H9 (cell line): Measurements from ENCODE around the gene ZNF780A. TPM values are rescaled to one million over a fixed set of nuclear protein-coding genes. Genes with fewer than 3 reads are reported as not detected.

Experiments
- DNase-seq: peaks from one replicate; pipeline ENCODE4 v3.0.0-alpha.2; 2017
- H2AFZ ChIP-seq: one replicate; pipeline ENCODE4 v1.6.1; 2013; ENCODE audit warnings: mild to moderate bottlenecking, low read length, control low read depth, moderate library complexity
- H2AK5ac ChIP-seq: 2 replicates; pipeline ENCODE4 v1.6.1; 2013; ENCODE audit warnings: low read length, control low read depth, mixed read lengths; ENCODE audit not compliant: insufficient read length
- H2BK120ac ChIP-seq: one replicate; pipeline ENCODE4 v1.6.1; 2013; ENCODE audit warnings: low read depth, mild to moderate bottlenecking, low read length, control low read depth, inconsistent platforms; ENCODE audit not compliant: poor library complexity, severe bottlenecking
- H2BK12ac ChIP-seq: 2 replicates; pipeline ENCODE4 v1.6.1; 2013; ENCODE audit warnings: low read length, control low read depth, mixed read lengths, low read depth; ENCODE audit not compliant: insufficient read length
- H2BK15ac ChIP-seq: 2 replicates; pipeline ENCODE4 v1.6.1; 2013; ENCODE audit warnings: low read depth, low read length, control low read depth
- H2BK20ac ChIP-seq: one replicate; pipeline ENCODE4 v1.6.1; 2013; ENCODE audit warnings: low read depth, mild to moderate bottlenecking, low read length, control low read depth, inconsistent platforms; ENCODE audit not compliant: poor library complexity, severe bottlenecking
- H2BK5ac ChIP-seq: 2 replicates; pipeline ENCODE4 v1.6.1; 2013; ENCODE audit warnings: low read length, control low read depth, mixed read lengths; ENCODE audit not compliant: insufficient read length
- H3K14ac ChIP-seq: 2 replicates; pipeline ENCODE4 v1.6.1; 2013; ENCODE audit warnings: low read length, control low read depth; ENCODE audit not compliant: insufficient read depth
- H3K18ac ChIP-seq: 2 replicates; pipeline ENCODE4 v1.6.1; 2013; ENCODE audit warnings: low read depth, mild to moderate bottlenecking, mixed read lengths, low read length, control low read depth; ENCODE audit not compliant: insufficient read length
- H3K23ac ChIP-seq: 2 replicates; pipeline ENCODE4 v1.6.1; 2013; ENCODE audit warnings: low read length, control low read depth, mixed read lengths, low read depth; ENCODE audit not compliant: insufficient read length
- H3K23me2 ChIP-seq: 2 replicates; pipeline ENCODE4 v1.6.1; 2013; ENCODE audit warnings: low read depth, mild to moderate bottlenecking, mixed read lengths, low read length, control low read depth; ENCODE audit not compliant: insufficient read length, poor library complexity, severe bottlenecking
- H3K27ac ChIP-seq: 2 replicates; pipeline ENCODE4 v1.5.1; 2013; ENCODE audit warnings: low read length, control low read depth, mixed read lengths, low read depth; ENCODE audit not compliant: insufficient read length
- H3K27me3 ChIP-seq: 2 replicates; pipeline ENCODE4 v1.6.1; 2013; ENCODE audit warnings: low read length, control low read depth, inconsistent platforms; ENCODE audit not compliant: insufficient read depth
- H3K4ac ChIP-seq: 2 replicates; pipeline ENCODE4 v1.6.1; 2013; ENCODE audit warnings: low read depth, mild to moderate bottlenecking, control low read depth, inconsistent platforms, low read length, moderate library complexity
- H3K4me1 ChIP-seq: 2 replicates; pipeline ENCODE4 v1.6.1; 2013; ENCODE audit warnings: low read length, control low read depth, inconsistent platforms; ENCODE audit not compliant: insufficient read depth
- H3K4me2 ChIP-seq: 2 replicates; pipeline ENCODE4 v1.6.1; 2013; ENCODE audit warnings: low read length, control low read depth, mixed read lengths; ENCODE audit not compliant: insufficient read length, insufficient read depth
- H3K56ac ChIP-seq: 2 replicates; pipeline ENCODE4 v1.6.1; 2013; ENCODE audit warnings: low read depth, mild to moderate bottlenecking, mixed read lengths, low read length, control low read depth; ENCODE audit not compliant: insufficient read length
- H3K79me1 ChIP-seq: 2 replicates; pipeline ENCODE4 v1.6.1; 2013; ENCODE audit warnings: low read depth, mild to moderate bottlenecking, moderate library complexity, low read length, control low read depth, inconsistent platforms; ENCODE audit not compliant: insufficient read depth, poor library complexity, severe bottlenecking
- H3K79me2 ChIP-seq: 2 replicates; pipeline ENCODE4 v1.6.1; 2013; ENCODE audit warnings: low read length, control low read depth, inconsistent platforms; ENCODE audit not compliant: insufficient read depth
- H3K9ac ChIP-seq: 2 replicates; pipeline ENCODE4 v1.6.1; 2013; ENCODE audit warnings: low read length, control low read depth, mixed read lengths; ENCODE audit not compliant: insufficient read length; ENCODE audit errors: extremely low read depth
- H3K9me3 ChIP-seq: one replicate; pipeline ENCODE4 v1.6.1; 2013; ENCODE audit warnings: low read depth, low read length, inconsistent platforms; ENCODE audit not compliant: control insufficient read depth
- H3T11ph ChIP-seq: one replicate; pipeline ENCODE4 v1.6.1; 2013; ENCODE audit warnings: mild to moderate bottlenecking, low read length, control low read depth, inconsistent platforms
- H4K20me1 ChIP-seq: one replicate; pipeline ENCODE4 v1.6.1; 2013; ENCODE audit not compliant: control insufficient read depth, insufficient read length, insufficient read depth
- H4K5ac ChIP-seq: 2 replicates; pipeline ENCODE4 v1.6.1; 2013; ENCODE audit warnings: low read depth, mild to moderate bottlenecking, mixed read lengths, low read length, control low read depth; ENCODE audit not compliant: insufficient read length
- H4K8ac ChIP-seq: replicated peaks from 2 replicates; pipeline ENCODE4 v1.6.1; 2013; ENCODE audit warnings: low read length, control low read depth, mixed read lengths, low read depth; ENCODE audit not compliant: insufficient read length
- H4K91ac ChIP-seq: 2 replicates; pipeline ENCODE4 v1.6.1; 2013; ENCODE audit warnings: low read depth, mild to moderate bottlenecking, moderate library complexity, mixed read lengths, low read length, control low read depth; ENCODE audit not compliant: insufficient read length
- H3K27ac Mint-ChIP-seq, 3 experiments: 2 replicates in 2 of 3; 3 replicates in 1 of 3; pipeline ENCODE4 v1.8.0; 2020 to 2021; ENCODE audit warnings: mixed read lengths in 3 of 3, mild to moderate bottlenecking in 1 of 3, moderate library complexity in 1 of 3
- H3K27me3 Mint-ChIP-seq: 2 replicates; pipeline ENCODE4 v1.8.0; 2021; ENCODE audit warnings: low read depth, mild to moderate bottlenecking, moderate library complexity, mixed read lengths
- H3K36me3 Mint-ChIP-seq, 3 experiments: 2 replicates in 2 of 3; 3 replicates in 1 of 3; pipeline ENCODE4 v1.8.0; 2020 to 2021; ENCODE audit warnings: low read depth in 3 of 3, mixed read lengths in 3 of 3; ENCODE audit not compliant: insufficient read depth in 1 of 3
- H3K4me1 Mint-ChIP-seq, 2 experiments: 2 replicates each; pipeline ENCODE4 v1.8.0; 2020; ENCODE audit warnings: mixed read lengths in 2 of 2
- H3K4me3 Mint-ChIP-seq, 2 experiments: 2 replicates in 1 of 2; 3 replicates in 1 of 2; pipeline ENCODE4 v1.8.0; 2020 to 2021; ENCODE audit warnings: mild to moderate bottlenecking in 2 of 2, mixed read lengths in 2 of 2, moderate library complexity in 1 of 2
- H3K9me3 Mint-ChIP-seq, 2 experiments: 2 replicates in 1 of 2; 3 replicates in 1 of 2; pipeline ENCODE4 v1.8.0; 2020; ENCODE audit warnings: mild to moderate bottlenecking in 2 of 2, mixed read lengths in 2 of 2, moderate library complexity in 1 of 2
- whole genome bisulfite sequencing: extraction: QIAGEN DNeasy Blood & Tissue Kit; methylation state at CpG from one replicate; pipeline ENCODE4 v1.1.7; 2013; ENCODE audit warnings: missing lambda C conversion rate, low lambda C conversion rate, mixed read lengths; ENCODE audit not compliant: insufficient read length; ENCODE audit errors: extremely low coverage; 5-methylcytosine and 5-hydroxymethylcytosine counted together
- total RNA-seq: library from RNA; stranded (reverse); gene quantifications from 2 replicates; pipeline ENCODE4 v1.2.1, GENCODE V29; 2021
- TF ChIP-seq, protein P1 (sequence below): fragments of 200-600 bp; sonication (generic); conservative IDR thresholded peaks from 3 replicates; pipeline ENCODE4 v1.8.0; 2021; ENCODE audit warnings: antibody characterized with exemption, mild to moderate bottlenecking

Gene ZNF780A
- total RNA-seq, 1 experiment from 2014 or later, result 16.7 TPM

- Histone ChIP-seq H2BK5ac (no peak overlapping the region), H3T11ph (no peak overlapping the region), H4K91ac (no peak overlapping the region), H3K4ac (no peak overlapping the region), H4K20me1 (no peaks in the 10 kb centered on the region), H2AK5ac (no peak overlapping the region), H4K5ac (no peak overlapping the region), H3K27me3 (no peaks in the 10 kb centered on the region), H2BK15ac (no peak overlapping the region), H3K18ac (no peak overlapping the region), H2BK120ac (no peak overlapping the region), H3K79me2 (no peaks in the 10 kb centered on the region; the same call in 1 of the 2 replicates), H4K8ac (no peak overlapping the region), H3K23ac (no peak overlapping the region), H2BK12ac (no peak overlapping the region), H3K27ac (no peak overlapping the region), H3K9me3 (no peaks in the 10 kb centered on the region), H3K9ac (peak overlapping the region; percentile 69), H2BK20ac (no peak overlapping the region), H3K23me2 (peaks cover 8% of the 10 kb centered on the region), H3K14ac (no peak overlapping the region), H3K56ac (no peak overlapping the region), H3K79me1 (peaks cover 5% of the 10 kb centered on the region), H3K4me2 (peak overlapping the region; percentile 96), H3K4me1 (no peaks in the 10 kb centered on the region; the same call in 1 of the 2 replicates), H2AFZ (no peak overlapping the region)
- Mint-ChIP-seq H3K9me3 (peaks cover 2 to 4% of the 10 kb centered on the region in 2 experiments; a peak in 4 of 5 replicates), H3K36me3 (peaks cover 11 to 12% (median 11%) of the 10 kb centered on the region in 3 experiments), H3K4me1 (peaks cover 17 to 19% of the 10 kb centered on the region in 2 experiments), H3K27me3 (no peaks in the 10 kb centered on the region), H3K27ac (no peak overlapping the region), H3K4me3 (peak overlapping the region; percentile 100)
- TF ChIP-seq, protein P1, sequence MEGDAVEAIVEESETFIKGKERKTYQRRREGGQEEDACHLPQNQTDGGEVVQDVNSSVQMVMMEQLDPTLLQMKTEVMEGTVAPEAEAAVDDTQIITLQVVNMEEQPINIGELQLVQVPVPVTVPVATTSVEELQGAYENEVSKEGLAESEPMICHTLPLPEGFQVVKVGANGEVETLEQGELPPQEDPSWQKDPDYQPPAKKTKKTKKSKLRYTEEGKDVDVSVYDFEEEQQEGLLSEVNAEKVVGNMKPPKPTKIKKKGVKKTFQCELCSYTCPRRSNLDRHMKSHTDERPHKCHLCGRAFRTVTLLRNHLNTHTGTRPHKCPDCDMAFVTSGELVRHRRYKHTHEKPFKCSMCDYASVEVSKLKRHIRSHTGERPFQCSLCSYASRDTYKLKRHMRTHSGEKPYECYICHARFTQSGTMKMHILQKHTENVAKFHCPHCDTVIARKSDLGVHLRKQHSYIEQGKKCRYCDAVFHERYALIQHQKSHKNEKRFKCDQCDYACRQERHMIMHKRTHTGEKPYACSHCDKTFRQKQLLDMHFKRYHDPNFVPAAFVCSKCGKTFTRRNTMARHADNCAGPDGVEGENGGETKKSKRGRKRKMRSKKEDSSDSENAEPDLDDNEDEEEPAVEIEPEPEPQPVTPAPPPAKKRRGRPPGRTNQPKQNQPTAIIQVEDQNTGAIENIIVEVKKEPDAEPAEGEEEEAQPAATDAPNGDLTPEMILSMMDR, result no peak
- no CpG with 5 or more reads among the region's 4 CpGs for WGBS
- DNase-seq, result no peak
Measured at GRCh38 chr19:40089462-40089861, 1.3 kb downstream of the ZNF780A start.
